Activated T-cell treated with anti-CD3 and anti-CD28 coated beads, Interleukin-2, amount 50 U/mL, for 48 hours (primary cell): Measurements from ENCODE around the gene TWF2.

Experiments used
- DNase-seq, 2 experiments: peaks; one replicate each; pipeline ENCODE4 v3.0.0-alpha.2; 2020

TWF2 gene

GRCh38 chr3:52256622-52257021, 17.7 kb upstream of the TWF2 start:
- peak in 1 of 2 experiments; percentile 17 for DNase-seq

GRCh38 chr3:52256159-52256558, 17.2 kb upstream of the TWF2 start:
- DNase-seq = no peak

- DNase-seq = peak in 1 of 2 experiments; percentile 20
These were observed 15.7 kb upstream of the TWF2 start for GRCh38 chr3:52254608-52255007.

GRCh38 chr3:52253314-52254304, 14.7 kb upstream of the TWF2 start:
- peak; percentile 86 to 90 for DNase-seq

- DNase-seq = peak in 1 of 2 experiments; percentile 26
These were observed 11.2 kb upstream of the TWF2 start for GRCh38 chr3:52250122-52250521.

GRCh38 chr3:52249683-52250082, 10.7 kb upstream of the TWF2 start:
- DNase-seq = peak in 1 of 2 experiments; percentile 19

- peak; percentile 28 to 35 for DNase-seq
These were observed 10.0 kb upstream of the TWF2 start for GRCh38 chr3:52248816-52249547.

GRCh38 chr3:52248165-52248541, 9.2 kb upstream of the TWF2 start:
- DNase-seq = peak; percentile 19 to 20

- DNase-seq = peak; percentile 25 to 26
These were observed 8.6 kb upstream of the TWF2 start for GRCh38 chr3:52247409-52248164.

- peak; percentile 47 to 54 for DNase-seq
These were observed 7.9 kb upstream of the TWF2 start for GRCh38 chr3:52246728-52247408.

GRCh38 chr3:52246264-52246620, 7.3 kb upstream of the TWF2 start:
- no peak for DNase-seq

- DNase-seq = peak; percentile 73 to 74
These were observed 6.6 kb upstream of the TWF2 start, which contains the start of gene PPM1M for GRCh38 chr3:52245322-52246263. PPM1M (plus strand) TSS chr3:52245759; CDS start chr3:52245825, 66 bp downstream.

GRCh38 chr3:52243791-52244628, 5.1 kb upstream of the TWF2 start:
- peak; percentile 76 to 78 for DNase-seq

GRCh38 chr3:52242039-52242438, 3.1 kb upstream of the TWF2 start:
- DNase-seq = no peak

- no peak for DNase-seq
These were observed 2.0 kb upstream of the TWF2 start for GRCh38 chr3:52240886-52241370.

- peak; percentile 72 to 75 for DNase-seq
These were observed 1.3 kb upstream of the TWF2 start for GRCh38 chr3:52240059-52240885.

- DNase-seq = no peak
These were observed 681 bp downstream of the TWF2 start for GRCh38 chr3:52238193-52238760.

- DNase-seq = no peak
These were observed 1.2 kb downstream of the TWF2 start for GRCh38 chr3:52237657-52238172.
